ENCODE results near the gene SNX24. TPM values are rescaled to one million over a fixed set of nuclear protein-coding genes. Genes with fewer than 3 reads are reported as not detected.

Gene SNX24
- total and polyA plus RNA-seq, 10 of the 15 experiments (the other 5 are each of a cell fraction or from before 2014, with no cell fraction given) = 0.15 to 6.6 (median 4.1) TPM

GRCh38 chr5:122996091-122996490 lies 150.7 kb downstream of the SNX24 start:
- Histone ChIP-seq H3K9ac (ENCODE audit: control insufficient read depth, insufficient read depth, low read length) (no peak overlapping the region), H3K9me3 (replicated peaks; ENCODE audit: control insufficient read depth, insufficient read depth, low read length) (no peaks in the 10 kb centered on the region), H3K4me1 (ENCODE audit: control insufficient read depth, insufficient read depth, low read length) (no peaks in the 10 kb centered on the region), H3K27ac (ENCODE audit: control insufficient read depth, insufficient read depth) (no peak overlapping the region), H3K4me3 (no peak overlapping the region), H3K27me3 (replicated peaks in 1 of 2; ENCODE audit: control insufficient read depth in 2 of 2, insufficient read depth in 2 of 2, low read length in 1 of 2) (no peaks in the 10 kb centered on the region), H3K79me2 (ENCODE audit: control insufficient read depth, insufficient read depth, low read length) (no peaks in the 10 kb centered on the region), H3K4me2 (ENCODE audit: control insufficient read depth, insufficient read depth) (no peak overlapping the region), H4K20me1 (ENCODE audit: control insufficient read depth, insufficient read depth) (no peaks in the 10 kb centered on the region), H2AFZ (ENCODE audit: control insufficient read depth, low read depth, low read length) (no peak overlapping the region), H3K36me3 (ENCODE audit: control insufficient read depth in 2 of 2, insufficient read depth in 2 of 2, low read length in 1 of 2) (no peaks in the 10 kb centered on the region)
- no TSS peak for BruUV-seq (replicated peaks)
- in situ Hi-C loops (cut with MboI) (no loop called here), intact Hi-C loops (cut with micrococcal nuclease; ENCODE audit: unreplicated experiment) (loop anchor here (1.0 kb wide), 1 partner anchor 480 kb away; no protein-coding TSS in a partner anchor)
- ATAC-seq = no peak
- FAIRE-seq = no peak
- ChIA-PET CTCF (interaction anchor here (0.9 to 1.4 kb wide), 2 partner anchors 144 to 480 kb away, joined by 3 to 6 read pairs; no protein-coding TSS in a partner anchor), SMC1A (ENCODE audit: uncharacterized antibody, unreplicated experiment) (interaction anchor here (0.6 to 1.4 kb wide), 2 partner anchors 11 to 382 kb away, joined by 3 read pairs; no protein-coding TSS in a partner anchor), POLR2A (no interaction called here), RAD21 (ENCODE audit: unreplicated experiment) (interaction anchor here (1.0 to 1.3 kb wide), 2 partner anchors 97 to 801 kb away, joined by 3 read pairs; no protein-coding TSS in a partner anchor)
- DNase-seq (ENCODE audit: low read depth, low spot score) = no peak
- TF ChIP-seq TCF7 (IDR thresholded peaks at IDR 0.05; ENCODE audit: borderline replicate concordance) (no peak), PML (IDR thresholded peaks at IDR 0.05; ENCODE audit: low read length) (no peak), CEBPZ (IDR thresholded peaks at IDR 0.05; ENCODE audit: low read depth, low read length) (no peak)
- 50% methylated on average over 3 of the region's 3 CpGs for WGBS (ENCODE audit: insufficient coverage, insufficient replicate concordance, low lambda C conversion rate, missing lambda C conversion rate)

- ChIA-PET SMC1A (ENCODE audit: uncharacterized antibody, unreplicated experiment) (interaction anchor here (0.6 to 1.6 kb wide), 3 partner anchors 10 to 481 kb away, joined by 3 to 4 read pairs (median 3); no protein-coding TSS in a partner anchor), CTCF (interaction anchor here (1.4 to 2.1 kb wide), 2 partner anchors 481 to 802 kb away, joined by 4 to 6 read pairs; no protein-coding TSS in a partner anchor), POLR2A (no interaction called here), RAD21 (ENCODE audit: unreplicated experiment) (interaction anchor here (1.0 to 1.3 kb wide), 2 partner anchors 98 to 803 kb away, joined by 3 read pairs; no protein-coding TSS in a partner anchor)
- Histone ChIP-seq H2AFZ (ENCODE audit: control insufficient read depth, low read depth, low read length) (no peak overlapping the region), H3K4me2 (ENCODE audit: control insufficient read depth, insufficient read depth) (no peak overlapping the region), H3K79me2 (ENCODE audit: control insufficient read depth, insufficient read depth, low read length) (no peaks in the 10 kb centered on the region), H3K4me3 (no peak overlapping the region), H3K9me3 (replicated peaks; ENCODE audit: control insufficient read depth, insufficient read depth, low read length) (no peaks in the 10 kb centered on the region), H3K4me1 (ENCODE audit: control insufficient read depth, insufficient read depth, low read length) (no peaks in the 10 kb centered on the region), H3K27ac (ENCODE audit: control insufficient read depth, insufficient read depth) (no peak overlapping the region), H3K9ac (ENCODE audit: control insufficient read depth, insufficient read depth, low read length) (no peak overlapping the region), H3K36me3 (ENCODE audit: control insufficient read depth in 2 of 2, insufficient read depth in 2 of 2, low read length in 1 of 2) (no peaks in the 10 kb centered on the region), H3K27me3 (replicated peaks in 1 of 2; ENCODE audit: control insufficient read depth in 2 of 2, insufficient read depth in 2 of 2, low read length in 1 of 2) (no peaks in the 10 kb centered on the region), H4K20me1 (ENCODE audit: control insufficient read depth, insufficient read depth) (no peaks in the 10 kb centered on the region)
- DNase-seq (ENCODE audit: low read depth, low spot score) (no peak), ATAC-seq (no peak), FAIRE-seq (no peak)
- no peak for TF ChIP-seq HDAC6 (IDR thresholded peaks at IDR 0.05; ENCODE audit: unreplicated experiment)
- no peak for TF ChIP-seq CEBPZ (IDR thresholded peaks at IDR 0.05; ENCODE audit: low read depth, low read length)
- TF ChIP-seq FOS (IDR thresholded peaks at IDR 0.05; ENCODE audit: borderline replicate concordance, extremely low read depth, insufficient read length) = no peak
- no peak for TF ChIP-seq NFYB (IDR thresholded peaks at IDR 0.05; ENCODE audit: insufficient read depth, low read depth, low read length)
- BruUV-seq (replicated peaks) = no TSS peak
- 51% methylated on average over 7 of the region's 7 CpGs for WGBS (ENCODE audit: insufficient coverage, insufficient replicate concordance, low lambda C conversion rate, missing lambda C conversion rate)
- intact Hi-C loops (cut with micrococcal nuclease; ENCODE audit: unreplicated experiment) = no loop called here
- in situ Hi-C loops (cut with MboI) = no loop called here
These were observed 151.9 kb downstream of the SNX24 start for GRCh38 chr5:122997294-122997693.
